ENCODE measurements around the gene CD200.

The CD200 gene

DNA sequence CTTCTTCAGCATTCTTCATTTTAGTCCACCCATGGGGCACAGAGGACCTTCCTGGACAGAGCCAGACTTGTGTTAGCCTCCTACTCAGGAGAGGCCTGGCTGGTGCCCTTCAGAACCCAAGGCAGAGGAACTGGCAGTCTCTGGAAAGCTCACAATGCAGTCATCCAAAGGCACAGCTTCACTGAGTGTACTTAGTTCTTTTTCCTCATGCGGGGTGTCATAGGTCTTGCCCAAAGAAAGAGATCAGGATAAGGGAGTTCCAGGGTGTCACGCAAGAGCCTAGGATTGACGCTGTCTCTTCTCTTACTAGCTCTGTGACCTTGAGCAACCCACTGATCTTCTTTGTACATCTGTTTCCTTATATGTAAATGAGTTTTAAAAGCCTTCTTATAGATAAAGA is 58.7 kb downstream of the CD200 start:
- ChIA-PET POLR2A (no interaction called here), CTCF (interaction anchor here (1.0 to 1.2 kb wide), 2 partner anchors 128 to 422 kb away, joined by 3 read pairs; no protein-coding TSS in a partner anchor)
- no peak for DNase-seq (ENCODE audit: low read depth, low spot score)
- H3K4me3 ChIP-seq (ENCODE audit: low read depth, low read length), result no peak overlapping the region
- TF ChIP-seq, protein P1, sequence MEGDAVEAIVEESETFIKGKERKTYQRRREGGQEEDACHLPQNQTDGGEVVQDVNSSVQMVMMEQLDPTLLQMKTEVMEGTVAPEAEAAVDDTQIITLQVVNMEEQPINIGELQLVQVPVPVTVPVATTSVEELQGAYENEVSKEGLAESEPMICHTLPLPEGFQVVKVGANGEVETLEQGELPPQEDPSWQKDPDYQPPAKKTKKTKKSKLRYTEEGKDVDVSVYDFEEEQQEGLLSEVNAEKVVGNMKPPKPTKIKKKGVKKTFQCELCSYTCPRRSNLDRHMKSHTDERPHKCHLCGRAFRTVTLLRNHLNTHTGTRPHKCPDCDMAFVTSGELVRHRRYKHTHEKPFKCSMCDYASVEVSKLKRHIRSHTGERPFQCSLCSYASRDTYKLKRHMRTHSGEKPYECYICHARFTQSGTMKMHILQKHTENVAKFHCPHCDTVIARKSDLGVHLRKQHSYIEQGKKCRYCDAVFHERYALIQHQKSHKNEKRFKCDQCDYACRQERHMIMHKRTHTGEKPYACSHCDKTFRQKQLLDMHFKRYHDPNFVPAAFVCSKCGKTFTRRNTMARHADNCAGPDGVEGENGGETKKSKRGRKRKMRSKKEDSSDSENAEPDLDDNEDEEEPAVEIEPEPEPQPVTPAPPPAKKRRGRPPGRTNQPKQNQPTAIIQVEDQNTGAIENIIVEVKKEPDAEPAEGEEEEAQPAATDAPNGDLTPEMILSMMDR (IDR thresholded peaks at IDR 0.05; ENCODE audit: insufficient read depth, low read length, missing control alignments), result no peak

DNA sequence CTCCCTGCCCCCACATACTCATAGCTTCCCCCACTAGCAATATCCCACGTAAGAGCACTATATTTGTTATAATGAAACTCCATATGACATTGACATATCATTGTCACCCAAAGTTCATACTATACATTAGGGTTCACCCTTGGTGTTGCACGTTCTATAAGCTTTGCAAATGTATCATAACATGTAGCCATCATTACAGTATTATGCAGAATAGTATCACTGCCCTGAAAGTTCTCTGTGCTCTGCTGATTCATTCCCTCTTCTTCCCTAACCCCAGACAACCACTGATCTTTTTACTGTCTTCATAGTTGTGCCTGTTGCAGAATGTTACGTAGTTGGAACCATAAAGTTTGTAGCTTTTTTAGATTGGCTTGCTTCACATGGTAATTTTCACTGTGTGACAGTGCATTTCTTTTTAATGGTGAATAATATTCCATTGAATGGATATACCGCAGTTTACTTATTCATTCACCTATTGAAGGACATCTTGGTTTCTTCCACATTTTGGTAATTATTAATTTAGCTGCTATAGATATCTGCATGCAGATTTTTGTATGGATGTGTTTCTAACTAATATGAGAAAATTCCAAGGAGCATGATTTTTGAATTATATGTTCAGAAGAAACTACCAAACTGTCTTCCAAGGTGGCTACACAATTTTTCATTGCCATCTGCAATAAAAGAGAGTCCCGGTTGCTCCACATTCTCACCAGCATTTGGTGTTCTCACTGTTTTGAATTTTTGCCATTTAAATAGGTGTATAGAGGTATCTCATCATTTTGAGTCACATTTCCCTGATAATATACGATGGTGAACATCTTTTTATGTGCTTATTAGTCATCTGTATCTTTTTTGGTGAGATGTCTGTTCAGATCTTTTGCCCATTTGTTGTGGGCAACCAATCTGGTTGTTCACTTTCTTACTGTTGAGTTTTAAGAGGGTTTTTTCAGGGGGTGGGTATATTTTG is 59.7 kb downstream of the CD200 start:
- no peak overlapping the region for H3K4me3 ChIP-seq (ENCODE audit: low read depth, low read length)
- no peak for DNase-seq (ENCODE audit: low read depth, low spot score)
- ChIA-PET CTCF (interaction anchor here (1.0 kb wide), 1 partner anchor 127 kb away, joined by 3 read pairs; no protein-coding TSS in a partner anchor), POLR2A (no interaction called here)
- TF ChIP-seq, protein P1 (IDR thresholded peaks at IDR 0.05; ENCODE audit: insufficient read depth, low read length, missing control alignments), result no peak

DNA sequence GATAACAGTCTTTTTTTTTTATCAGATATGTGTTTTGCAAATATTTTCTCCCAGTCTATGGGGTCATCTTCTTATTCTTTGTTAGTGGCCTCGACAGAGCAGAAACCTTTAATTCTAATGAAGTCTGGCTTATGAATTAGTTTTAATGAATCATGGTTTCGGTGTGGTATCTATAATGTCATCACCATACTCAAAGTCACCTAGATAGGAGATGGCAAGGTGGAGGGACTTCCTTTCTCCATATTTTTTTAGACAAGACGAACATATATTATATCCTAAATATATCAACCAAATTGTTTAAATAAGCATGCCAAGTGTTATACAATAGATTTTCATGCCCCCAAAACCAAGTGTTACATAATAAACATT is 60.4 kb downstream of the CD200 start:
- TF ChIP-seq, protein P1 (IDR thresholded peaks at IDR 0.05; ENCODE audit: insufficient read depth, low read length, missing control alignments), result no peak
- ChIA-PET POLR2A (no interaction called here), CTCF (no interaction called here)
- no peak overlapping the region for H3K4me3 ChIP-seq (ENCODE audit: low read depth, low read length)
- DNase-seq (ENCODE audit: low read depth, low spot score), result no peak

DNA sequence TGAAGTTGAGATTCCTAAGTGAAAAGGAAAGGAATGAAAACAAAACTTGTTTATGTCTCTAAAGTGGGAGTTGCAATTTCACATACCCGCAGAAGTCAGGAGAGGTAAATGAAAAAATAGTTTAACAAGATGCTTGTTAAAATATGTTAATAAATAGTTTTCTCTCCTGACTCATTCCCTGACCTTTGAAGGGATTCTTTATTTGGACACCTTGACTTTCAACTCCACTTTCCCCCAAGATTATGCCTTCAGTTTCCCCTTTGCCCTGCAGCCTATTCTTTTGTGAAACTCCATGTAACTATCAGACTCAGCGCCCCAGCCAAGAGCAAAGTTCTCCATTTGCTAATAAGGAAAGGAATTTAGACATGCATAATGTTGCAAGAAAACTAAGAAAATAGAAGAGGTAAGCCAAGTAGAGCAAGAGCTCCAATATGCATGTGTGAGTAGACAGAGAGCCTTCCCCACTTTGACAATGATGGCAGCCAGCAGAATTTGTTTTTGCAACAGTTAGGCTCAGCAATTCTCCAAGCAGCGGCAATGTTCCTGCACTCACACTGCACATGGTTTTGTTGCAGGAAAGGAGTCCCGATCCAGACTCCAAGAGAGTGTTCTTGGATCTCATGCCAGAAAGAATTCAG is 61.2 kb downstream of the CD200 start:
- TF ChIP-seq, protein P1 (IDR thresholded peaks at IDR 0.05; ENCODE audit: insufficient read depth, low read length, missing control alignments), result no peak
- POLR2A ChIA-PET, result no interaction called here
- no peak for DNase-seq (ENCODE audit: low read depth, low spot score)
- CTCF ChIA-PET, result no interaction called here
- no peak overlapping the region for H3K4me3 ChIP-seq (ENCODE audit: low read depth, low read length)

DNA sequence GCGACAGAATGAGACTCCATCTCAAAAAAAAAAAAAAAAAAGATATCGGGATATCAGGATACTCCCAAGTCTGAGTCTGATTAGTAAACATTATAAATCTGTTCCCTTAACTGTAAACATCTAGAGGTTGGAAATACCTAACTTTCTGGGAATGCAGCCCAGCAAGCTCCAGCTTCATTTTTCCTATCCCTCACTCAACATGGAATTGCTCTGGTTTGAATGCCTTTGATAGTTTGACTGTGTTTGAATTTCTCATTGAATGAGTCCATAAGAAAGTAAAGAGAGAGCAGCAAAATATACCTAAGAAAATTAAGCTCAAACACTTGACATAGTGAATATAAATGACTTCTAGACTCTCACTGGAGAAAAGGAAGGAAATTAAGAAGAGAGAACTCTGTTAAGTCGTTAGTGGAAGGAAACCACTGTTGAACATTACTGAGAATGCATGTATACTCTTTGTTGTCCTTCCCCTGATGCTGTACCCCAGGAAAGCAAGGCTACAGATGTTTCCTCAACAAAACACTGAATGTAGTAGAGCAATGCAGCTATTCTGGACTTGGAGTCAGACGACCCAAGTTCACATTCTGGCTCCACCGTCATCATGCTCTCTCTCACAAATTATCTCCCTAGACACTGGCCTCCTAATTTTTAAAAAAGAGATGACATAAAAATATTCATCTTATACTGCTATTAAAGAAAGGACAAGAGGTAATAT is 62.4 kb downstream of the CD200 start:
- DNase-seq (ENCODE audit: low read depth, low spot score), result no peak
- no peak overlapping the region for H3K4me3 ChIP-seq (ENCODE audit: low read depth, low read length)
- TF ChIP-seq, protein P1 (IDR thresholded peaks at IDR 0.05; ENCODE audit: insufficient read depth, low read length, missing control alignments), result no peak
- POLR2A ChIA-PET, result no interaction called here
- CTCF ChIA-PET, result interaction anchor here (1.4 kb wide), 1 partner anchor 11 kb away, joined by 4 read pairs; no protein-coding TSS in a partner anchor
